ENCODE data around the gene PDCL3.

DNA sequence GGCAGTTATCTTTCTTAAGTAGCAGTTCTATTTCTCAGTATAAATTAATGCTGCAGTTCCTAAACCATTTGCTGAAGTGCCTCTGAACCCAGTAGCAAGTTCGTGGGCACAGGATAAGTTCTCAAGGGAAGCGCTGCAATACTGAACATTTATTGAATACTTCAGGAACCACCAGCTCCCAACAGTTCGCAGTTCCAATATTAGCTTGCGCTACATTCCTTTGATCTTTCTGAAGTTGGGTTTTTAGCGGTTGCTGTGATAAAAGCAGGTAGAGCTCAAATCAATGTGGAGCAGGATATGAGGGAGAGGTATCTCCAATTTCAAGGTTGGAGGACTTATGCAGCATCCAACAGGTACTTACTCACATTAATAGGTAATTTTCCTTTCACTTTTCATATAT is 33.7 kb downstream of the PDCL3 start:
- TF ChIP-seq, protein P1, sequence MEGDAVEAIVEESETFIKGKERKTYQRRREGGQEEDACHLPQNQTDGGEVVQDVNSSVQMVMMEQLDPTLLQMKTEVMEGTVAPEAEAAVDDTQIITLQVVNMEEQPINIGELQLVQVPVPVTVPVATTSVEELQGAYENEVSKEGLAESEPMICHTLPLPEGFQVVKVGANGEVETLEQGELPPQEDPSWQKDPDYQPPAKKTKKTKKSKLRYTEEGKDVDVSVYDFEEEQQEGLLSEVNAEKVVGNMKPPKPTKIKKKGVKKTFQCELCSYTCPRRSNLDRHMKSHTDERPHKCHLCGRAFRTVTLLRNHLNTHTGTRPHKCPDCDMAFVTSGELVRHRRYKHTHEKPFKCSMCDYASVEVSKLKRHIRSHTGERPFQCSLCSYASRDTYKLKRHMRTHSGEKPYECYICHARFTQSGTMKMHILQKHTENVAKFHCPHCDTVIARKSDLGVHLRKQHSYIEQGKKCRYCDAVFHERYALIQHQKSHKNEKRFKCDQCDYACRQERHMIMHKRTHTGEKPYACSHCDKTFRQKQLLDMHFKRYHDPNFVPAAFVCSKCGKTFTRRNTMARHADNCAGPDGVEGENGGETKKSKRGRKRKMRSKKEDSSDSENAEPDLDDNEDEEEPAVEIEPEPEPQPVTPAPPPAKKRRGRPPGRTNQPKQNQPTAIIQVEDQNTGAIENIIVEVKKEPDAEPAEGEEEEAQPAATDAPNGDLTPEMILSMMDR (IDR thresholded peaks at IDR 0.05), result no peak
- no peak for TF ChIP-seq POLR2A (IDR thresholded peaks at IDR 0.05)

Data from esophagus squamous epithelium (tissue), 4 donors.